HG02870 (cell line): ENCODE data around the gene STX10.

Experiments used
- ATAC-seq: cut with Tn5 transposase; IDR thresholded peaks from one replicate; pipeline ENCODE4 v1.9.1; 2021; ENCODE audit warnings: mild to moderate bottlenecking, moderate library complexity; ENCODE audit not compliant: unreplicated experiment

The STX10 gene

GRCh38 chr19:13121551-13122274, 28.5 kb downstream of the STX10 start:
- ATAC-seq: no peak

DNA sequence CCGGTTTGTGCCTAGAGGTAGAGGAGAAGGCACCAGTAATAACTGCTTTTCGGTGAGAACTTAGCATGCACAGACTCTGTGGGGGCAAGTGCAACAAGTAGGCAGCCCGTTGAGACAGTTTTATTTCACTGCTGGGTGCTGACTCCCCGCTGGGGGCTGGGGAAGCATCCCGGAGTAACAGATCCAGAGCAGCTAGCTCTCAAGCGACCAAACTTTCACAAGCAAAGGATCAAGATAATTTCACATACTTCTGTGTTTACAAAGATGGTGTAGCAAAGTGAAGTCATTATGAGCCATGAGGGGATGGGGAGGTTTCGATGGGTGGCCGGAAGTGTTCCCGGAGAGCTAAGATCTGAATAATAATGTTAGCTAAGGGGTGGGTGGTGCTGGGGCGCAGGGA, 29.4 kb downstream of the STX10 start:
- no peak for ATAC-seq

DNA sequence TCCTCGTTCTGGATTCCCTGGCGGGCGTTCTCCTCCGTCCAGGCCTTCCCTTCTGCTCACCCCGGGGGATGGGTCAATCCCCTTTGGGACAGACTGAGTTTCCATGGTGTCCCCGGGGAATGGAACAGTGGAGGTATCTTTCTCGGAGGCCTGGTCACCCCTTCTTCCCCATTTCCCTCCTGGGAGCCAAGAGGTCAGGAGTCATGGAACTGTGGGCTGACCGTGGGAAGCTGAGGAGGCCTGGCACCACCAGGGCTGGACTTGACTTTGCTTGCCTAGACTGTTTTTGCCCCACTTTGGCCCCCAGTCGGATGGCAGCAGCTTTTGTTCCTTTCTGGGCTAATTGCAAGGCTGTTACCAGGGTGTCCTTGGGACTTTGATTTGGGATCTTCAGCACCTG, 30.1 kb downstream of the STX10 start:
- ATAC-seq: no peak

- no peak for ATAC-seq
Measured at GRCh38 chr19:13119627-13120026, 30.5 kb downstream of the STX10 start.

GRCh38 chr19:13118424-13119193, 31.6 kb downstream of the STX10 start:
- ATAC-seq: no peak

GRCh38 chr19:13117772-13118423, 32.3 kb downstream of the STX10 start, which contains the start of gene NACC1:
TSS of gene NACC1 (plus strand) at chr19:13118264. CDS start at chr19:13135208, 16,944 bp downstream.
- peak; percentile 58 for ATAC-seq

- no peak for ATAC-seq
Measured at GRCh38 chr19:13117176-13117771, 32.9 kb downstream of the STX10 start.

GRCh38 chr19:13116282-13117175, 33.6 kb downstream of the STX10 start, which contains the start of gene TRMT1:
TSS of gene TRMT1 (minus strand) at chr19:13116740. CDS start at chr19:13116399, 341 bp downstream.
- no peak for ATAC-seq

GRCh38 chr19:13115936-13116281, 34.3 kb downstream of the STX10 start:
- ATAC-seq: no peak

DNA sequence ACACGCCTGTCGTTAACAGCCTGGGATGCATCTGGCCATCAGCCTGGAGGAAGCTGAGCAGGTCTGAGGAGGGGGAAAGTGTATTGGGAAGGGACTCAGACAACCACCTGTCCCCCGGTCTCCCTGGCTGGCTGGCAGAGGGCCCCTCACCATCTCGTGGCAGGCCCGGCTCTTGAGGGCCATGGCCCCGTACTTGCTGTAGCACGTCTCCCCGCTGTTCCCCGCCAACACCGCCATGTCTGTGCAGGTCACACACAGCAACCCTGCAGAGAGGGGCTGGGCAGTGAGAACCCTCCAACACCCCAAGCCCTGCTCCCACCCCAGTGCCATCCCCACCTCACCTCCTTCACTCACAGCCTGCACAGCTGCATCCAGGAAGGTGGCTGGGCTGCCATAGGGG, 37.6 kb downstream of the STX10 start:
- no peak for ATAC-seq

DNA sequence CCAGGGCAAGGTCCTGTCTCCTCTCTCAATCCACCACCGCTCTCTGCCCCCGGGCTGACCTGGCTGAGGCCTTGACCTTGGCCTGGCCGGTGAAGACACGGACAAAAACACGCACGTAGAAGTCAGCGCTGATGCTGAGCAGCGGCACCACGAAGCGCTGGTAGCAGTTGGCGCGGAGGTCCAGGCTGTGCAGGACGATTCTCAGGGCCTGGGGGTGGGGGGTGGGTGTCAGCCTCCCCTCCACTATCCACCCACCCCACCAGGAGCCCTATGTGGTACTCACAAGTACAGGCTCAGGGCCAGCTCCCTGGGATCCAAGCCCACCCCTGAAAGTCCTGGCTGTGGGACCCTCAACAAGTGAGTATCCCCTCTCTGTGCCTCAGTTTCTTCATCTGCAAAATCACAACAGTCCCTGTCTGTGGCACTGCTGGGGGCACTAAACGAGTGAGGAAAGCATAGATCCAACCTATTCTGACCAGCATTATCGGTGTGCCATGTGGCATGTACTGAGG, 40.0 kb downstream of the STX10 start:
- no peak for ATAC-seq

DNA sequence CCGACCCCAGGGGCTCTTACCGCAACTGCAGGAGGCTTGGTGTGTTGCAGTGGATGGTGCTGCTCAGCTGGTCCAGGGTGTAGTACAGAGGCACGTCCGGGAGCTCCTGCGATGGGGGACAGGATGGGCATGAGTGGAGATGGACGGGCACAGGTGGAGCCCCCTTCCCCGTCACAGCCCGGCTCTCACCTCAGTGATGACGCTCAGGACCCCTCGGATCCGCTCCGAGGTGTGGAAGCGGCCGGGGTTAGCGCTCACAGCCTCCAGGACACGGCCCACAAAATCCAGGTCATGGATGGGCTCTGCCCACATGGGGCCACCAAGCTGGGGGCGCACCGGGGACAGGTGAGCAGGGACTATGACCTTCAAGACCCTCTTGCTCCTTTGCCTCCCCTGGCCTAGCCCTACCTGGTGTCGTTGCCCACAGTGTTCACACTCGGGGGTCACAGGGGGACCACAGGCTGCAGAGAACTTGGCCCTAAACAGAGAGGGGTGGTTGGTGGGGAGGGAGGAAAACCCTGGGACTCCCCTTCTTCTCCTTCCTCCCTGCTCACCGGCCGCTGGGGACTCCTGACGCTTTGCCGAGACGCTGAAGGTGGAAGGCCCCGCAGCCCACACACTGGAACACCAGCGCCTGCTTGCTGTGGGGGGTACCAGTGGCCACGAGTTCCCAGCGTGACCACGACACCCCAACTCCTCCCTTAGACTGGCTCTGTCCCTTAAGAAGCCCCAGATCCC, 40.6 kb downstream of the STX10 start:
- ATAC-seq: no peak

GRCh38 chr19:13104848-13105711, 45.1 kb downstream of the STX10 start:
- no peak for ATAC-seq

GRCh38 chr19:13104360-13104847, 45.8 kb downstream of the STX10 start:
- ATAC-seq: no peak

DNA sequence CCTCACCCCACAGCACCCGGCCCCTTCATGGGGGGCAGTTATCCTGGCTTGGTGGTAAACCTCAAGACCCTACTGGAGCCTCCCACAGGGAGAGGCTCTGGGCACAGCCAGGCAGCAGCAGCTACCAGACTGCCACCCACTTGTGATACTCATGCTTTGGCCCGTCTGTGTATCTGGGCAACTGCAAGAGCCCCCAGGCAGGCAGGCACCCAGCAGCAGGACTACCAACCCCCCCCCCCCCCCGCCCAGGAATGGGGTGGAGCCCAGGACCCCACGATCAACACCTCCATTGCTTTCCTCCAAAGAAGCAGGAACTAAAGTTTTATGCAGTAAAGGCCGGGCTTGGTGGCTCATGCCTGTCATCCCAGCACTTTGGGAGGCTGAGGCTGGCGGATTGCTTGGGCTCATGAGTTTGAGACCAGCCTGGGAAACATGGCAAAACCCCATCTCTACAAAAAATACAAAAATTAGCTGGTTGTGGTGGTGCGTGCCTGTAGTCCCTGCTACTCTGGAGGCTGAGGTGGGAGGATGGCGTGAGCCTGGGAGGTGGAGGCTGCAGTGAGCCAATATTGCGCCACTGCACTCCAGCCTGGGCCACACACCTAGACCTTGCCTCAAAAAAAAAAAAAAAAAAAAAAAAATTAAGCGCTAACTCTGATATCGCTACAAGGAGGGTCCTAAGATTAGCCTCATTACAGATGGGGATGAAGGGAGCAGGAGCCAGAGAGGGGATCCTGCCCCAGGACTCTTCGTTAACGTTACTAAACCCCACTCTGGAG, 46.4 kb downstream of the STX10 start:
- ATAC-seq: no peak

- ATAC-seq: no peak
Measured at GRCh38 chr19:13102666-13103580, 47.3 kb downstream of the STX10 start, which contains the start of gene LYL1. TSS of gene LYL1 (minus strand) at chr19:13102858. CDS start at chr19:13101171, 1,687 bp downstream.

GRCh38 chr19:13102416-13102665, 47.8 kb downstream of the STX10 start:
- no peak for ATAC-seq
